ENCODE results near the gene PTTG1.

DNA sequence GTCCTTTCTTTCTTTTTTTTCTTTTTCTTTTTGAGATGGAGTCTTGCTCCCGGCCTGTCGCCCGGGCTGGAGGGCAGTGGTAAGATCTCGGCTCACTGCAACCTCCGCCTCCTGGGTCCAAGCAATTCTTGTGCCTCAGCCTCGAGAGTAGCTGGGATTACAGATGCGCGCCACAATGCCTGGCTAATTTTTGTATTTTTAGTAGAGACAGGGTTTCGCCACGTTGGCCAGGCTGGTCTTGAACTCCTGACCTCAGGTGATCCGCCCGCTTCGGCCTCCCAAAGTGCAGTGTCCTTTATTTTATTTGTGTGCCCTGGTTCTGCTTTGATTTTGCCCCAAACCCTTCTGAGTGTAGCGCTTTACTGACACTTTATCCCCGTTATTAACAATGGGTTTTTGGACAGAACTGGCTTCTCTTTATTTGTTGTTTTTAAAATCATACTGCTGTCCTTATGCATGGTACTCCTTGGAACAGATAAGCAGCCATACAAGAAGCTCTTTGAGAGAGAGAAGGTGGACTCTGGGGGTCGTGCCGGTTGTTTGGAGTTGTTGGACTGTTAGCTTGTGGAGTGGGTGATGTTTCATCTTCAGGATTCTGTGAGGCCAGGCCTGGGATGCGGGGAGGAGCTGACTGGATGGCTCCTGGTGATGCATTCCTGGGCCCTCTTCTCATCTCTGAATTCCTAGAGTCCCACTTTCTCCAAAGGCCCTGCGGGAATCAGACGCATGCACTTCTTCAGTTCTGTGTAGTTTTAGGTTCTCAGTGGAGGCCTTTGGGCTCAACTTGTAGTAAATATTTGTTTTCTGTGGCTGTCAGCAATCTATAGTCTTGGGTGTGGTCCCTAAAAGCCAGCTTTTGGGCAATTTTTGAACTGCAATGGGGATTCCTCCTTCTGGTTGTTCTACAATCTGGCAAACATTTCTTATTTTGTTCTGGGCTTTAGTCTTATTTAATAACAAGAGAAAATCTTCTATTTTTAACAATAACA is 47.8 kb downstream of the PTTG1 start:
- TF ChIP-seq MYC (IDR thresholded peaks at IDR 0.05; ENCODE audit: low read depth, low read length) (no peak), POLR2A (IDR thresholded peaks at IDR 0.05; ENCODE audit: extremely low read depth, insufficient read length) (no peak)
- TF ChIP-seq, protein P1, sequence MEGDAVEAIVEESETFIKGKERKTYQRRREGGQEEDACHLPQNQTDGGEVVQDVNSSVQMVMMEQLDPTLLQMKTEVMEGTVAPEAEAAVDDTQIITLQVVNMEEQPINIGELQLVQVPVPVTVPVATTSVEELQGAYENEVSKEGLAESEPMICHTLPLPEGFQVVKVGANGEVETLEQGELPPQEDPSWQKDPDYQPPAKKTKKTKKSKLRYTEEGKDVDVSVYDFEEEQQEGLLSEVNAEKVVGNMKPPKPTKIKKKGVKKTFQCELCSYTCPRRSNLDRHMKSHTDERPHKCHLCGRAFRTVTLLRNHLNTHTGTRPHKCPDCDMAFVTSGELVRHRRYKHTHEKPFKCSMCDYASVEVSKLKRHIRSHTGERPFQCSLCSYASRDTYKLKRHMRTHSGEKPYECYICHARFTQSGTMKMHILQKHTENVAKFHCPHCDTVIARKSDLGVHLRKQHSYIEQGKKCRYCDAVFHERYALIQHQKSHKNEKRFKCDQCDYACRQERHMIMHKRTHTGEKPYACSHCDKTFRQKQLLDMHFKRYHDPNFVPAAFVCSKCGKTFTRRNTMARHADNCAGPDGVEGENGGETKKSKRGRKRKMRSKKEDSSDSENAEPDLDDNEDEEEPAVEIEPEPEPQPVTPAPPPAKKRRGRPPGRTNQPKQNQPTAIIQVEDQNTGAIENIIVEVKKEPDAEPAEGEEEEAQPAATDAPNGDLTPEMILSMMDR (IDR thresholded peaks at IDR 0.05; ENCODE audit: low read depth, low read length), result no peak

All from NB4 (cell line).